Caco-2 (cell line): Measurements from ENCODE around the gene ABHD16B. TPM values are rescaled to one million over a fixed set of nuclear protein-coding genes. Genes with fewer than 3 reads are reported as not detected.
A peak's percentile ranks its signal among the peaks of the same experiment; 100 is the strongest.

ENCODE experiments used
- BruUV-seq: library from RNA; stranded (reverse); fragments of 400-500 nt; replicated peaks from 2 replicates; lab custom pipeline; 2021; lab: Mats Ljungman, UMichigan
- CTCF ChIA-PET: fragments of 300-600 bp; sonication (Branson Sonifier 250); formaldehyde crosslinking; loops from one replicate; lab custom pipeline; 2022; ENCODE audit warnings: antibody characterized with exemption; lab: Charles Lee
- POLR2A ChIA-PET: fragments of 300-600 bp; sonication (Branson Sonifier 250); formaldehyde crosslinking; loops from one replicate; lab custom pipeline; 2022; ENCODE audit warnings: antibody characterized with exemption; lab: Charles Lee
- DNase-seq, 2 experiments: peaks; one replicate each; pipeline versions ENCODE4 v3.0.0 to v3.0.0-alpha.2; 2020 to 2022
- H3K27me3 ChIP-seq: replicated peaks from 2 replicates; pipeline ENCODE4 v1.6.0; 2011; ENCODE audit warnings: low read length; ENCODE audit not compliant: control insufficient read depth, insufficient read depth
- H3K36me3 ChIP-seq: 2 replicates; pipeline ENCODE4 v1.5.1; 2011; ENCODE audit warnings: low read length; ENCODE audit not compliant: control insufficient read depth, insufficient read depth
- H3K4me1 ChIP-seq: fragments of 250-450 bp; sonication (Bioruptor Pico); 2 replicates; pipeline ENCODE4 v1.5.1; 2020; ENCODE audit warnings: mild to moderate bottlenecking
- H3K4me3 ChIP-seq: 2 replicates; pipeline ENCODE4 v1.5.1; 2011; ENCODE audit warnings: low read depth, mild to moderate bottlenecking, control low read depth, low read length
- H3K9me3 ChIP-seq: fragments of 250-450 bp; sonication (Bioruptor Pico); 2 replicates; pipeline ENCODE4 v1.5.1; 2020; ENCODE audit warnings: mild to moderate bottlenecking, moderate library complexity
- H3K27ac Mint-ChIP-seq: one replicate; pipeline ENCODE4 v1.8.0; 2022; ENCODE audit warnings: mixed read lengths; ENCODE audit not compliant: unreplicated experiment
- H3K27me3 Mint-ChIP-seq: one replicate; pipeline ENCODE4 v1.8.0; 2022; ENCODE audit warnings: mixed read lengths; ENCODE audit not compliant: insufficient read depth, unreplicated experiment
- H3K36me3 Mint-ChIP-seq: one replicate; pipeline ENCODE4 v1.8.0; 2022; ENCODE audit warnings: mild to moderate bottlenecking, mixed read lengths; ENCODE audit not compliant: insufficient read depth, unreplicated experiment
- H3K4me1 Mint-ChIP-seq: one replicate; pipeline ENCODE4 v1.8.0; 2022; ENCODE audit warnings: low read depth, mixed read lengths; ENCODE audit not compliant: unreplicated experiment
- H3K4me3 Mint-ChIP-seq: one replicate; pipeline ENCODE4 v1.8.0; 2022; ENCODE audit warnings: mild to moderate bottlenecking, moderate library complexity, mixed read lengths; ENCODE audit not compliant: unreplicated experiment
- H3K9me3 Mint-ChIP-seq: one replicate; pipeline ENCODE4 v1.8.0; 2022; ENCODE audit warnings: mixed read lengths; ENCODE audit not compliant: unreplicated experiment
- intact Hi-C: fragments of 100-400 bp; cut with micrococcal nuclease; formaldehyde crosslinking; loops from one replicate; pipeline ENCODE4 v1.10.0; 2022; ENCODE audit not compliant: unreplicated experiment
- total RNA-seq: library from RNA; stranded (reverse); gene quantifications from 2 replicates; pipeline ENCODE4 v1.2.3, GENCODE V29; 2022
- TF ChIP-seq, protein P1 (sequence below), 2 experiments: fragments of 200-600 bp in 1 of 2; IDR thresholded peaks; 1 replicate in 1 of 2; 2 replicates in 1 of 2; pipeline versions ENCODE4 v1.5.1 to v1.8.0; 2011 to 2022; ENCODE audit warnings: antibody characterized with exemption in 1 of 2, control low read depth in 1 of 2, inconsistent platforms in 1 of 2, low read depth in 1 of 2, low read length in 1 of 2, mild to moderate bottlenecking in 1 of 2, moderate library complexity in 1 of 2; ENCODE audit not compliant: insufficient read depth in 1 of 2, severe bottlenecking in 1 of 2, unreplicated experiment in 1 of 2

The ABHD16B gene
- total RNA-seq, 1 experiment from 2014 or later, result 0.27 TPM

DNA sequence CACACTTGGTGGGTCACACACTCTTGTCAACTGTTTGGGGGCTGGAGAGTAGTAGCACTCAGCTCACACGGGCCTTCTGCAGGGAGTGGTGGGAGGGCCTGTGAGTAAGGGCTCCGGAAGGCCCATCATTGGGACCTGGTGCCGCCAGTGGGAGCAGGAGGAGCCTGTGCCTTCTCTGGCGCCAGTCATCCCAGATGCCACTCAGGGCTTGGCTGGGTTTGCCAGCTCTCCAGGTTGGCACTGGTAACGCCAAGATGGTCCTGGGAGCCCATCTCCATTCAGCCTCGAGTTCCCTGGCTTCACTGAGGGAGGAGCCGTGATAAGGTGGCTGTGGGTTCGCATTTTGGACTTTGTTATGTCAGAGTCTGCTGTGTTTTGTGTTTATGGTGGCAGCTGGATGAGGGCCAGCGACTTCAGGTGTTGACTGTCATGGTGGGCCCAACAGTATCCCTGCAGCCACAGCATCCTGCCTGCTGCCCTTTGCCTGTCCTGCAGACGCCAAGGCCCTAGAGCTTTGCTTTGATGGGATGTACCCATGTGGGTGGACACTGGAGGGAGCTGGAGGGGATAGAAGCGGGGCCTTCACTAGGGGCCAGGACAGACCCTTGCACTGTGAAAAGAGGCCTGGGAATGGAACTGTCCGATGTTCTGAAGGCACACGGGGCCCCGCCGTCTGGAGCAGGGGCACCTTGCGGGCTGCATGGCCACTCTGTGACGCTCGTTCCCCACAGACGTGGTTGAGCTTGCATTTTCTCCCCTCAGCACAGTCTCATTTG, 20.3 kb downstream of the ABHD16B start:
- Mint-ChIP-seq H3K27ac (no peak overlapping the region), H3K36me3 (peaks cover 95% of the 10 kb centered on the region), H3K27me3 (no peaks in the 10 kb centered on the region), H3K9me3 (no peaks in the 10 kb centered on the region), H3K4me1 (no peaks in the 10 kb centered on the region), H3K4me3 (no peak overlapping the region)
- no peak for DNase-seq
- no peaks in the 10 kb centered on the region for H3K9me3 ChIP-seq
- TF ChIP-seq, protein P1, sequence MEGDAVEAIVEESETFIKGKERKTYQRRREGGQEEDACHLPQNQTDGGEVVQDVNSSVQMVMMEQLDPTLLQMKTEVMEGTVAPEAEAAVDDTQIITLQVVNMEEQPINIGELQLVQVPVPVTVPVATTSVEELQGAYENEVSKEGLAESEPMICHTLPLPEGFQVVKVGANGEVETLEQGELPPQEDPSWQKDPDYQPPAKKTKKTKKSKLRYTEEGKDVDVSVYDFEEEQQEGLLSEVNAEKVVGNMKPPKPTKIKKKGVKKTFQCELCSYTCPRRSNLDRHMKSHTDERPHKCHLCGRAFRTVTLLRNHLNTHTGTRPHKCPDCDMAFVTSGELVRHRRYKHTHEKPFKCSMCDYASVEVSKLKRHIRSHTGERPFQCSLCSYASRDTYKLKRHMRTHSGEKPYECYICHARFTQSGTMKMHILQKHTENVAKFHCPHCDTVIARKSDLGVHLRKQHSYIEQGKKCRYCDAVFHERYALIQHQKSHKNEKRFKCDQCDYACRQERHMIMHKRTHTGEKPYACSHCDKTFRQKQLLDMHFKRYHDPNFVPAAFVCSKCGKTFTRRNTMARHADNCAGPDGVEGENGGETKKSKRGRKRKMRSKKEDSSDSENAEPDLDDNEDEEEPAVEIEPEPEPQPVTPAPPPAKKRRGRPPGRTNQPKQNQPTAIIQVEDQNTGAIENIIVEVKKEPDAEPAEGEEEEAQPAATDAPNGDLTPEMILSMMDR (IDR thresholded peaks at IDR 0.05; ENCODE audit: insufficient read depth in 1 of 2, low read depth in 1 of 2, low read length in 1 of 2, severe bottlenecking in 1 of 2, unreplicated experiment in 1 of 2), result no peak
- H3K4me3 ChIP-seq, result no peak overlapping the region
- no peaks in the 10 kb centered on the region for H3K4me1 ChIP-seq
- BruUV-seq, result no TSS peak
- CTCF ChIA-PET, result interaction anchor here (0.6 to 2.1 kb wide), 2 partner anchors 157 to 343 kb away, joined by 3 to 5 read pairs; no protein-coding TSS in a partner anchor
- H3K27me3 ChIP-seq, result no peaks in the 10 kb centered on the region
- intact Hi-C loops, result no loop called here
- peaks cover 19% of the 10 kb centered on the region for H3K36me3 ChIP-seq
- POLR2A ChIA-PET, result interaction anchor here (0.5 to 0.6 kb wide), 2 partner anchors 122 to 199 kb away, joined by 3 to 4 read pairs; no protein-coding TSS in a partner anchor

DNA sequence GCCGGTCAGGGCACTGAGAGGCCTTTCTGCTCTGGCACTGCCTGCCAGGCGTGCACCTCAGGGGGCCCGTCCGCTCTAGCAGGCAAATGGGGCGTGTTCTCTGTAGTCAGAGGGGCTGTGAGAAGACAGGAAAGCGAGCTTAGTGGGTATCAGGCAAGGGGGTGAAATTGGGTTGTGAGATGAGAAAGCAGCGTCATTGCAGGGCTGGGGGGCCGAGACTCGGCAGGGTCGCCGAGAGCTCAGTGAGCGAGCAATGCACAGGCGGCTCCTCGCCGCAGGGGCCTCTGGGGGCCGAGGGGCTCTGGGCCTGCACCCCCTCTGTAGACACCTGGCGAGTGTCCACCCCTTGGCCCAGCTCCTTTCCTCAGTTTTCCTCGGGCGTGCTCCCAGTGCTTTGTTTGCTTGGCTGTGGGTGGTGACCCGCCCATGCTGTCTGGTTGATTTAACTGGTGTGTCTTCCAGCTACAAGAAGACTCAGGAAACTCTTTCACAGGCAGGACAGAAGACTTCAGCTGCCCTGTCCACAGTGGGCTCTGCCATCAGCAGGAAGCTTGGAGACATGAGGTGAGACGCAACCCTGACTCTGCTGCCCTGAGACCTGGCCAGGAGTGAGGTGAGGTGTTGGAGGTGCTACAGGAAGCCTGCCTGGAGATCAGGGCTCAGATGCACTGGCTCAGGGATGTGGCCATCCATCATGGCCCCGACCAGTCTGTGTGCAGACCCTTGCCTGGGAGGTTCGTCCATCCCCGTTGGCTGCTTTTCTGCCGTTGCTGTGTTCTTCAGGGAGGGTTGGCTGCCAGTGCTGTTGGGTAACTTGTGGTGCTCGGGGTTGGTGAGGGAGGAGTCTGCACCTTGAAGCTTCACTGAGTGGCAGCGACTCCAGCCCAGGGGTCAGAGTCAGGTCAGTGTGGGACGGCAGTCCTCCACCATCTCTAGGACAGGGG, 21.2 kb downstream of the ABHD16B start:
- no peak for DNase-seq
- H3K4me1 ChIP-seq, result no peaks in the 10 kb centered on the region
- H3K4me3 ChIP-seq, result no peak overlapping the region
- Mint-ChIP-seq H3K4me3 (no peak overlapping the region), H3K27ac (peak overlapping the region; percentile 1), H3K4me1 (no peaks in the 10 kb centered on the region), H3K9me3 (no peaks in the 10 kb centered on the region), H3K27me3 (no peaks in the 10 kb centered on the region), H3K36me3 (peaks cover 95% of the 10 kb centered on the region)
- ChIA-PET POLR2A (interaction anchor here (0.5 kb wide), 1 partner anchor 123 kb away, joined by 4 read pairs; no protein-coding TSS in a partner anchor), CTCF (interaction anchor here (0.6 to 2.1 kb wide), 2 partner anchors 156 to 344 kb away, joined by 3 to 5 read pairs; no protein-coding TSS in a partner anchor)
- intact Hi-C loops, result no loop called here
- H3K27me3 ChIP-seq, result no peaks in the 10 kb centered on the region
- BruUV-seq, result no TSS peak
- TF ChIP-seq, protein P1 (IDR thresholded peaks at IDR 0.05; ENCODE audit: insufficient read depth in 1 of 2, low read depth in 1 of 2, low read length in 1 of 2, severe bottlenecking in 1 of 2, unreplicated experiment in 1 of 2), result no peak
- H3K9me3 ChIP-seq, result no peaks in the 10 kb centered on the region
- H3K36me3 ChIP-seq, result peaks cover 19% of the 10 kb centered on the region

DNA sequence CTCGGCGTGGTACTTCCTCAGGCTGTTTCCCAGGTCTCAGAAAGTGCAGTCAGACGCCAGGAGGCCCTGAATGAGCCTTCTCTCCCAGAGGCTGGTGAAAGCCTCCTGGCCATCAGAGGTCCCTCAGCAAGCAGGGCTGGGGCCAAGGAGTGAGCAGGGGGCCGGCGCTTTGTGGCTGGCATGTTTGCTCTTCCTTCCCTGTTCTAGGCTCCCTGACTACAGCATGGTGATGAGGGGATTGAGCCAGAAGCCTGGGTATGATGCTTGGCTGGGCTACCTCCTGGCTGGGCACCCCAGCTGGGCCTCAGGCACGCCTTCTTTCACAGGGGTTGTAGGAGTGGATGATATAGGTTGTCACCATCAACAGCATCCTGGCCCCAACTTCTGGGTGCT, 21.9 kb downstream of the ABHD16B start:
- BruUV-seq, result no TSS peak
- Mint-ChIP-seq H3K36me3 (peaks cover 95% of the 10 kb centered on the region), H3K9me3 (no peaks in the 10 kb centered on the region), H3K27ac (peak overlapping the region; percentile 1), H3K27me3 (no peaks in the 10 kb centered on the region), H3K4me3 (no peak overlapping the region), H3K4me1 (no peaks in the 10 kb centered on the region)
- Histone ChIP-seq H3K27me3 (no peaks in the 10 kb centered on the region), H3K4me1 (no peaks in the 10 kb centered on the region), H3K9me3 (no peaks in the 10 kb centered on the region), H3K4me3 (no peak overlapping the region), H3K36me3 (peaks cover 19% of the 10 kb centered on the region)
- TF ChIP-seq, protein P1 (IDR thresholded peaks at IDR 0.05; ENCODE audit: insufficient read depth in 1 of 2, low read depth in 1 of 2, low read length in 1 of 2, severe bottlenecking in 1 of 2, unreplicated experiment in 1 of 2), result no peak
- DNase-seq, result no peak
- CTCF ChIA-PET, result interaction anchor here (2.1 kb wide), 1 partner anchor 155 kb away, joined by 5 read pairs; no protein-coding TSS in a partner anchor
- intact Hi-C loops, result no loop called here
- POLR2A ChIA-PET, result no interaction called here
